HG03565 (cell line): ENCODE measurements around the gene TMEM184B.

ENCODE experiments used
- ATAC-seq: cut with Tn5 transposase; IDR thresholded peaks from one replicate; pipeline ENCODE4 v1.9.1; 2021; ENCODE audit warnings: mild to moderate bottlenecking, moderate library complexity; ENCODE audit not compliant: unreplicated experiment

TMEM184B gene

DNA sequence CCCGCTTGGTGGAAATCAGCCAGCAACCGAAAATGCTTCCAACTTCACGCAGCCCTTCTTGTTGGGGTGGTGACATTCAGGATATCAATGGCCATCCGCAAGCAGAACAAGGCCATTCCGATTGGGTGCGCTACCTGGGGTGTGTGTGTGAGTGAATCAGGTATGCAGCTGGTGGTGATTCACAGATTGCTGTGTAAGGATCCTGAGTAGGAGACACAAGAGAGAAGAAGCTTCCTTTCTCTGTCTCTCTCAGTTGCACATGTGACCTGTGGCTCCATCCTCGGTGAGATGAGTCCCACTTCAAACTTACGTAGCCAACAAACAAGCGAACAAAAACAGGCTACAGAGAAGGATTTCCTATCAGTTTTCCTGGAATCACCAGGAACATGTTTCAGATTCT lies 9.6 kb upstream of the TMEM184B start:
- no peak for ATAC-seq

DNA sequence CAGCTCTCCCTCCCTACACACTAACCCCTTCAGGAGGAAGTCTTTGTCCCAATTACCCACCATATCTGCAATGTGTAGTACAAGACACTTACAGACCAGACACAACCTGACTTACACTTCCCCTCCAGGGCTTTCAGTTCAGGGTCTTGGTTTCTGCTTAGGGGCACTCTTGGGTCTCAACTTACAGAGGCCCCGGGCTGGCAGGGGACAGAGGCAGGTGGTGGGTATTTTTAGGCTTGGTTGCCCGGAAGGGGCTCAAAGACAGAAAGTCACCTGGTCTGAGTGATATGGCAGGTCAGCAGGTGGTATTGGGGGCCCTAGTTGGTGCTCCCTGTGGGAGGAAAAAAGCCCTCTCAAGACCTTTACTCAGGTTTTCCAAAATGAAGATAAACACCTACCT lies 3.4 kb upstream of the TMEM184B start:
- no peak for ATAC-seq

DNA sequence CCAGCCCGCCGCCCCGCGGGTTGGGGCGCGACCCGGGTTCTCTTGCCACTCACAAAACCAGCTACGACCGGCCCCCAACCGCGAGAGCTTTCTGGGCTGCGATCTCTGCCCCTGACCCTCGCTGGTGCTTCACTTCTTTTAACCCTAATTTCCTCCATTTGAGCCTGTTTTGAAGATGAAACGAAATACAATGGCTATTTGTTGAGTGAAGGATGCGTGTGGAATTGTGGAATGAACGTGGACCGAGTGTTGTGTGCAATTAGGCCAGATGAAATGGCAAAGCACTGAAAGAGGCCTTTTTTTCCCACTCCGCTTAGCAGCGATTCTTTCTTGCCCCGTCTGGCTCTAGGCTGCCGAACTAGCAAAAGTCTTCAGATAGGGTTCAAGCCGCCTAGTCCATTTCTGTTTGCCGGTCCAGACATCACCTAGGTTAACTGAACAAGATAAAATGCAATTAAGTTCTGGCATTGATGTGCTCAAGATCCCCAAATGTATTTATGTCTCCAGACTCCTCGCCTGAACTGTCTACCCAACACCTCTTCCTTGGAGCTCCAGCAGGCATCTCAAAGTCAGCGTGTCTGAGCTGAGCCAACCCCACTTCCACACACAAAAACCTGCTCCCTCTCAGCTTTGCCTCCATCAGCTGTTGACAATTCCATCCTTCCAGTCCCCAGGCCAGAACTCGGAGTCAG lies 471 bp upstream of the TMEM184B start:
- no peak for ATAC-seq

DNA sequence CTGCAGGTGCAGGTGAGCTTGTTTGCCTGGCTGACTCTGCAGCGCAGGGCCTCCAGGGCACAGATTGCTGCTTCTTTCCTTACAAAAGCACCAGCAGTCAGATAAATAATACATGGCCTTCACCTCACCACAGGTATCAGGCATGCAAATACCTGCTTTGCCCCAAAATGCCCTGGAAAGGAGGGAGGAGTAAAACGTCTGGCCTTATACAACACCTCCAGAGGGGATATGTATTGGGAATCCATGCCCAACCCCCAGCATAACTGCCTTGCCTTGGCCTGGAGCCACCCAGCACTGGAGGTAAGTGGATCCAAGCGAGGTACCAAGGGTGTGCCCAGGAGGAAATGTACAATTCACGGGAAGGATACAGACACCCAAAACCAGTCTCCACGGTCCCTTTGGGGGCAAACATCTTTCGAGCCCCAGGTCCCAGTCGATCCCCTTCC lies 860 bp downstream of the TMEM184B start:
- no peak for ATAC-seq

DNA sequence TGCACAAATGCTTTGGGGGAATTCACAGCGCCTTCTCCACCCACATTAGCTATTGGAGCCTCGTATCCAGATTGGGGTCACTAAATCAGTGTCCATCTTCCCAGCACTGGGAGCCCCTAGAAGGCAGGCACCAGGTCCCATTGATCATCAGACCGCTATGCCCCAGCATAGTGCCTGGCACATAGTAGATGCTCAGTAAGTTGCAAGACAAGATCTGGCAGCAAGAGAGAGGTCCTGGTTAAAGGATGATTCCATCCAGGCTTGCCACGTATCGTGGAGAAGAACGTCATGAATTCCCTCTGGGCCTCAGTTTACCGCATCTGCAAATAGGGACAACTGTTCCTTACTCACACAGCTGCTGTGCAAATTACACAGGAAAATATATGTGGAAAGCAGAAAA lies 1.7 kb downstream of the TMEM184B start:
- no peak for ATAC-seq

DNA sequence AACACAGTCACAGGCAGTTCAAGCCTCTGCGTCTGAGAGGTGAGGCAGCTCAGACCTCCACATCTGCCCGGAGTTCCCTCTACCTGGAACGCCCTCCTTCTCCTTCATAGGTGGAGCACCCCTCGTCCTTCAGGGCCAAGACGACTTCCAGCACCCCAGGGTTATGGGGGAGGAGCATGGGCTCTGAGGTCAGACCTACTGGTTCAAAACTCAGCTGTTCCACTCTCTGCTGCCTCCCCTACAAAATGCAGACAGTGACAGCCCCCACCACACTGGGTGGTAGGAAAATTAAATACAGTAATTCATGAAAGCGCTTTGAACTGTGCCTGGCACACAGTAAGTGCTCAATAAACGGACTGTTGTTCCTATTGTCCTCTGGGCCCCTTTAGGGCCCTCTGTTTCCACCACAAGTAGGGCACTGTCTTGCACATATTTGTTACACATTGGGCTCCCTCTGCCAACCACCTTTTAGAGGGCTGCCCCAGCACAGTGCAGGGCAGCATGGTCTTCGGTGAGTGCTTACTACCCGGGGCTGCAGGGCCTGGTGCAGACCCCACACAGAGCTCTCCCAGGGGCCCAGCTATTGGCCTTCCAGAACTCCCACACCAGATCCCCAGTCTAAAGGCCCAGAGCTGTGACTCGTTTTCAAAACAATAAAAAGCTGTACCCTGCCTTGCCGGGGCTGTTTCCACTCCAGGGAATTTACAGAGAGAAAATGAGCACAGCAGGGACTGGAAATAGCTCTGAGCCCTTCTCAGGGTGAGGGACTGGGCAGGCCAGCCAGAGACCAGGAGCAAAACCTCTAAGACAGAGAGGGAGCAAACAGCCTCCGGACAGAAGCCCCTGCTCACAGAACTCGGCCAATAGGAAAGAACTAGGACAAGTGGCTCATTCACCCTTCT lies 2.5 kb downstream of the TMEM184B start:
- ATAC-seq = no peak

DNA sequence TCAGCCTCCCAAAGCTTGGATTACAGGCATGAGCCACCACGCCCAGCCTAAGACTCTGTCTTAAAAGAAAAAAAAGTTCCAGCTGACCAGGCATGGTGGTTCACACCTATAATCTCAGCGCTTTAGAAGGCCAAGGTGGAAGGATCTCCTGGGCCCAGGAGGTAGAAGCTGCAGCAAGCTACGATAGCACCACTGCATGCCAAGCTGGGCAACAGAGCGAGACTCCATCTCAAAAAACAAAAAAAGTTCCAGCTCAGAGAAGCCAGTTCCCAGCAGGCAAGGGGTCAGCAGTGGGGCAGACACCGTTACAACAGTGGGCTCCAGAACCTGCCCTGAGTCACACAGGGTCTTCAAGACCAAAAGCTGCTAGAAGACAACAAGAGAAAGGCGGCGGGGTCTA lies 3.3 kb downstream of the TMEM184B start:
- ATAC-seq = no peak

DNA sequence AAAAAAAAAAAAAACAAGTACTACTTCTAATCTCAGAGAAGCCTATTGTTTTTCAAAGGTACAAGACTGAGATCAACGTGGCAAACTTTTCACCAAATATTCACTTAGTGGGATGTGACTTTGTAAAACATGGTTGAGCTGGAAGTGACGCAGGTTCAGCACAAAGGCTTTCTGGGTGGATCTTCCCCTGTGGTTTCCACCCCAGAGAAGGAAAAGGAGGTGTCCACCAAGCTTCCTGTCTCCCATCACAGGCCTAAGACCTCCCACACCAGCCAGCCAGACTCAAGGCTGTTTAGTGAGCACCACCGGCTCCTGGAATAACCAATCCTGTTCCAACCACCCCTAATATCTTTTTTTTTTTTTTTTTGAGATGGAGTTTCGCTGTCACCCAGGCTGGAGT lies 5.7 kb downstream of the TMEM184B start:
- no peak for ATAC-seq

DNA sequence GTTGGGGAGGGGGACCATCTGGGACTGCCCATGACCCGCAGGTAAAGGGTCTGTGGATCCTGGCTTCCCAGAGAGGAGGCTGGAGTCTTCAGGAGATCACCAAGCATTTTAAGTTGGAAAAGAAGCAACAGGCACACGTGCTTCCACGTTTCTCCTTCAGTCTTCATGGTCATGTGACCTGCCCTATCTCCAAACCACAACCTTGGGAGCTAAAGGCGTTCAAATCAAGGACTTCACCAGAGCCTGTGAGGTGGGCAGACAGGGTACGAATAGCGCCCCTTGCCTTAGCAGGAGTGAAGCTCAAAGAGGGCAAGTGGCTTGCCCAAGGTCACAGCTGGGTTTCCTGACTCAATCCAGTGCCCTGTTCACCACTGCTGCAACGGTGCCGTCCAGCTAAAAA lies 6.7 kb downstream of the TMEM184B start:
- ATAC-seq = no peak

DNA sequence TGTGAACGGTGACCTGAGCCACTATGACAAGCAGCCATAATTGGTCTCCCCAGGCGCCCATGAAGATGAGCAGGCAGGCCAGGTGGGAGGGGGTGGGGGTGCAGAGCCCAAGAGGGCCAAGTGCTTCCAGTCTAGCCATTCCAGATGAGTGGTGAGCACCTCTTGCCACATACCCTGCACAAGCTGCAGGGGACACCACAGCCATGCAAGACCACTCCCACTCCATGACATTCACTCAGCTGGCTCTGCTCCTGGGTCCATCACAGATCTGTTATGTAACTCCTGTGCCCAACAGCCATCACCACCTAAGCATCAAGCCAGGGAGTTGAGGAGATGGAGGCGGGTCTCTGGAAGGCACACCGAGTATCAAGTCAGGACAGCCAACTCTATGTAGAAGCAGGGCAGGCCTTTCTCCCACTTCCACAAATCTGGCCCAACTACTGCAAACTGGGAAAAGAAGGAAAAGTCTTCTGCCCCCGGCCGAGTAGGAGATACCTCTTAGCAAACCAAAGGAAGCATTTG lies 8.4 kb downstream of the TMEM184B start:
- ATAC-seq = no peak

DNA sequence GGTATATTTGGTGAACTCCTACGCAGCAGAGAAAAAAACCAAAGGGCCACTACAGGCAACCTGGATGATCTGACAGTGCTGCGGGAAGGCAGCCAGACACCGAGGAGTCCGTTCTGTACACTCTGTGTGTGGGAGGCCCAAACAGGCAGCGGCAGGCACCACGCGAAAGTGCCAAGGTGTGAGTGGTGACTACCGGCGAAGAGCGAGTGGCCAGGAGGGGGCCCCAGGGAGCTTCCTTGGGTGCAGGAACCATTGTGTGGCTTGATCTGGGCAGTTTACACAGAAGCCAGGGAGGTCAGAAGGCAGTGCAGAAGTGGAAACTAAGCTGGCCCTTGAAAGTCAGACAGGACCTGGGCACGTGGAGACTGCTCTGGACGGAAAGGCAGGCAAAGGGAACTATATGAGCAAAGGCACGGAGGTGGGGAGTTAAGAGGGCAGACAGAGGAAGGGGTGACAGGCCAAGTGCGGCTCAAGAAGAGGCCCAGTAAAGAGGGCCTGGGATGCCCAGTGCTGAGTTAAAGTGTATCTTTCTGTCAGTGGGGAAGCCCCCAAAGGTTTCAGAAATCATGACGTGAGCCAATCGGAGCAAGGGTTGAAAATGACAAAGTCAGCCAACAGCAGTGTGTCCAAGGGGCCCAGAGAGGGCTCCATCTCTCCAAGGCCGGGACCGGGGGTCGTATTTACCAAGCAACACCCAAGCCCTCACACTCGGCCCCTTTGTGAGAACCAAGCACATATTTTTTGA lies 10.6 kb downstream of the TMEM184B start:
- no peak for ATAC-seq

DNA sequence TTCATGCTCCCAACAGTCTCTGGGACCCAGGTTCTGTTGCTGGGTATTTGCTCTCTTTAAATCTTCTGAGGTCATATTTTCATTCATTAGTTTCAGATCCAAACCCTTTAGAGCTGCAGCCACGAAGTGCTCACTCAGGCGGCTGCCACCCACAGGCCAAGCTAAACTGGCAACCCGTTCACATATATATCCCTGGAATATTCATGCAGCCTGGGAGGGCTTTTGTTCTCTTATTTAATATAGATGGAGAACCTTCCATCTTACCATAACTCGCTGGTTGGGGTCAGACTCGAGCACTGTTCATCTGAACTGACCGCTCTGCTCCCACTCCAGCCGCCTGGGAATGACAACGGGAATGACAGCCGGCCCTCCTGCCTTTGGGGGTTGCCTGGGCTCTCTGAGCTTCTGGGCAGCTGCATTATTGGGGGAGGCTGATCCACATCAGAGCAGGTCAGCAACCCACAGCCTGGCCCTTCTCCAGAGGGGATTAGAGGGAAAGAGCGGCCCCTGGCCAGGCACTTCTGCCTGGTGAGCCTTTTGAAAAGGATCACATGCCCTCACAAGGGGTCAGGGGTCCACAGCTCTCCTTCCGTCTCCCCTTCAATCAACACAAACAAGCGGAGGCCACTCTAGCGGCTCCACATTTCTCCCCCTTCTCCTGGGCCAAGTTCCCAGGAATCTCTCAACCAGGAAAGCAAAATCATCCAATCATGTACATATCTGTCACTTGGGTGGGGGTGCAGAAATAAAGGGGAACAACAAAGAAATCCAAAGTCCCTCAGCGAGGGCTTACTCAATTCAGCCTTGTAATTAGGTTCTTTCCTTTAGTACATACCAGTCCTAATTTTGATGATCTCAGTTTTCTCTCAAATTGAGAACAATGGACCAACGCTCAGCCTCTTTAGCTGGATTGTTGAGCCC lies 11.8 kb downstream of the TMEM184B start:
- peak; percentile 7 for ATAC-seq

DNA sequence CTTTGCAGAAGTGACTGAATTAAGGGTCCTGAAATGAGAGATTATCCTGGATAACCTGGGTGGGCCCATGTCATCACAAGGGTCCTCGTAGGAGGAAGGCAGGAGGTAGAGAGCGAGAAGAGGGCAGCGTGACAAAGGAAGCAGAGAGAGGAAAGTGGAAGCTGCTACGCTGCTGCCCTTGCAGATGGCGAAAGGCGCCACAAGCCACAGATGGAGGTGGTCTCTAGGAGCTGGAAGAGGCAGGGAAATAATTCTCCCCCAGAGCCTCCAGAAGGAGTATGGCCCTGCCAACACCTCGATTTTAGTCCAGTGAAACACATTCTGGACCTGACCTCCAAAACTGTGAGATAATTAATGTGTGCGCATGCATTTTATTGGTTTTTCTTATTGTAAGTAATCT lies 13.4 kb downstream of the TMEM184B start:
- ATAC-seq = no peak

DNA sequence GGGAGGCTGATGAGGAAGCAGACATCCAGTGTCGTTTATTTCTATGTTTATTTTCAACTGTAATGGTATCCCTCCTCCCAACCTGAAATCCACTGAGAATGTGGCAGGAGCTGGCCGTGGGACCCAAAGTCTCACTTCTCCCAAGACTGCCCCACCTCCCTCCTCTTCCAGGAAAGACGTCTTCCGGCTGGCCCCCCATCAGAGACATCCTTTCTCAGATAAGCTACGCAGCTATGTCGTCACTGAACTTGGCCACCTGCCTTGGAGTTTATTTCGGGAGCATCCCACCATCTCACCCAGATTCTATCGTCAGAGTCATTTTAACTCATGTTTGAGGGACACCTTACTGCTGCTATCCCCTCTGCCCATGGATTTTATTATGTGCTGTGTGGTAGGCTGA lies 13.9 kb downstream of the TMEM184B start:
- ATAC-seq = no peak

DNA sequence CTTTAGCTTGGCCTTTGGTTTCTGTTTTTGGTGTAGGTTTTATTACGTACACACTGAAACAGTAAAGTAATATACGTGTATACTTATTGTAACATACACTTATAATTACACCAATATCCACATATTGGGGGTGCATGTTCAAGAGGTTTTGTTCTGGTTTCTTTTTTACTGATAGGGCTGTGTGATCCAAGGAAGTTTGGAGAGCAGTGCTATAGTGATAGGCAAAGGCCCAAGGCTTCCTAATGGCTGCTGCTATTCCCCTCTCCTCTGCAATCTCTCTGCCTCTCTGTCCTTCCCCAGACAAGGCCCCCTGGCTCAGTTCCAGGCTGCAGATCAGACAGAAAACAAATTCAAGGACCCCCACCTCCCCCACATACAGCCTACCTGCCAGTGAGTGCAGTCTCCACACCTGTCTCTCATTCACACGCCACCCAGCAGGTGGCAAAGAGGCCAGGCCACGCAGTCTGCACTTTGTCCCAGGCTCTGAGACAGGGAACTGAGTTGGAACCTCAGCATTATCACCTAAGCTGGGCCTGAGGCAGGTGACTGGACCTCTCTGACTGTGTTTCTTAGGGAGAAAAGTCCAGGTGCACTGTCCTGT lies 15.1 kb downstream of the TMEM184B start:
- ATAC-seq = no peak

DNA sequence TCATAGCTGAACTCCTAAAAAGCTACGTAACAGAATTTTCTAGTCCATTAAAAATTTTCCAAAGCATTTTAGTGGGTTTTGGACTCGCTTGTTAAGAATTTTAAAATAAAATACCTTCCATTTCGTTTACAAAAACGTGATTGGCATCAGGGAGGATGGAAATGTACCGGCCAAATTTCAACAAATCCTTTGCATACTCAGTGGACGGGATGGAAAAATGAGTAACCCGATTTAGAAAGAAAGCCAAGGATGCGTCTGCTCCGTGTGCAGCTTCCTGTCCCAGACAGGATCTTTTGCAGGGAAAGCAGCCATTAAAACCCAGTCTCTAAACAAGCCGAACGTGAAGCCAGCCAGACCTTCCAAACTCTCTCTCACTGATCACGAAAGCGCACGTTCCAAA lies 15.6 kb downstream of the TMEM184B start:
- ATAC-seq = no peak

DNA sequence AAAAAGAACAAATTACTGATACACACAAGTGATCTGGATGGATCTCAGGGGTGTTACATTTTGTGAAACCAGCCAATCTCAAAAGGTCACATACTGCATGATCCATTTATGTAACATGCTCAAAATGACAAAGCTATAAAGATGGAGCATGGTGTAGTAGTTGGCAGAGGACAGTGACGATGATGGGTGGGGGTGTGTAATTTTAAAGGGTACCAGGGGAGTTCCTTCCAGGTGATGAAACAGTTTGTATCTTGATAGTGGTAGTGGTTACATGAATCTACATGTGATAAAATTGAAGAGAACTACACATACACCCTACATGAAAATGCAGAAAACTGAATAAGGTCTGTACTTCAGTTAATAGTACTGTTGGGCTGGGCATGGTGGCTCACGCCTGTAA lies 17.1 kb downstream of the TMEM184B start:
- no peak for ATAC-seq

DNA sequence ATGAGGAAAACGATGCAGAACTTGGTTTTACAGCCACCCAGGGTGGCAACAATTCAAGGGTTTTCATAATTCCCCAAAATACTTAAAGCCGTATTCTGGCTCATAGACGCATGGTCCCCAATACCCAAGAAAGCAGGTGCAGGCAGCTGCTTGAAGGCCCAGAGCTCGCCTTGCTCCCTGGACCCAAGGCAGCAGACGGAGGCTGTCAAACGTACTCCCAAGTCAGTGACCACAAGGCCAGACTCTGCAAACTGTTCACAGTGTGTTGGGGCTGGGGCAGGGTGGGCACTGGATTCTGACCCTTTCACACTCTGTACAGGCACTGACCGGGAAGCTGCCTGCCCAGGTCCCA lies 21.5 kb downstream of the TMEM184B start:
- no peak for ATAC-seq

DNA sequence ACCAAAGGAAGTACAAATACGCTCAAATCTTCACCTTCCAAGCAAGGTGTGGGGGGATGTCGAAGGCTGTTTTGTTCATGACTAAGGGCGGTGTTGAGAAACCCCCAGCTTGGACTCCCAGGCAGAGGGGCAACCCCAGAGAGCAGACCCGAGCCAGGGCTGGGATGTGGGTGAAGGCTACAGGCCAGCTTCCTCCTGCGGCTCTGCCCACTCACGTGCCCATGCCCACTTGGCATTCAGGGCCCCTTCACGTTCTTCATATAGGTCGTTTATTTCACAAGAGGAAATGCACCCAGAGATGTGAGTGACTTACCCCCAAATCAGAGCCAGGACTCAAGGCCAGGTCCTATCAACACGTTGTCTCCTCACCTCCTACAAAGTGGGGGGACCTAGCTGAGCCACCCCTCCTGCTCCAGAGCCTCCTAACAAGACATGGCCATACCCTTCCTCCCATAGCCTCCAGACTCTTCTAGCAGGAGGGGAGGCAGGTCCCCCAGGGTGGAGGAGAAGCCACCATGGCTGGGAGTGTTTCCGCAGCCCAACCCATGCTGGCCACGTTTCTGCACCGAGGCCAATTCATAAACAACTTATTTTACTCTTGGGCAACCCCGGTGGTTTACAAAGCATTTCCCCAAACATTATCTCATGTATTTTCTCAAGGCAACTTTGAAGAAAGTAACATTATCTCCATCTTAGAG lies 22.0 kb downstream of the TMEM184B start:
- ATAC-seq = no peak
